Fibroblast of lung (primary cell): Measurements from ENCODE around the gene CWH43.
"Not testable (repeated sequence)": the region's sequence is repeated elsewhere in the genome, so short reads cannot be mapped to it uniquely, and the experiment has no call there.

Source experiments
- CTCF ChIP-seq, 2 donors: IDR thresholded peaks in 1 of 2; conservative IDR thresholded peaks in 1 of 2; 1 replicate in 1 of 2; 2 replicates in 1 of 2; pipeline ENCODE4 v1.5.1; 2011 to 2012; ENCODE audit warnings: low read length in 2 of 2, control low read depth in 1 of 2, inconsistent platforms in 1 of 2, low read depth in 1 of 2, mild to moderate bottlenecking in 1 of 2
- EZH2 ChIP-seq: IDR thresholded peaks from 2 replicates; pipeline ENCODE4 v1.5.1; 2012; ENCODE audit warnings: low read length, control low read depth, mild to moderate bottlenecking; ENCODE audit errors: missing control alignments

- not testable (repeated sequence) for TF ChIP-seq CTCF (conservative IDR thresholded peaks at IDR 0.05 in 1 of 2, IDR thresholded peaks at IDR 0.05 in 1 of 2; ENCODE audit: low read depth in 1 of 2, low read length in 2 of 2); EZH2
Measured at GRCh38 chr4:49096215-49096614, 110.1 kb downstream of the CWH43 start.
